Activated naive CD4-positive, alpha-beta T cell treated with Interleukin-2 at 50 U/mL for 16 hours (primary cell): ENCODE results near the gene TAGAP.
A peak's percentile ranks its signal among the peaks of the same experiment; 100 is the strongest.

Source experiments
- DNase-seq: peaks from one replicate; pipeline ENCODE4 v3.0.0-alpha.2; 2020

Gene TAGAP

GRCh38 chr6:159068904-159069578 lies 24.2 kb upstream of the TAGAP start:
- DNase-seq = no peak

- no peak for DNase-seq
Measured at GRCh38 chr6:159067334-159067733, 22.5 kb upstream of the TAGAP start.

- no peak for DNase-seq
Measured at GRCh38 chr6:159066483-159066882, 21.7 kb upstream of the TAGAP start.

- DNase-seq = no peak
Measured at GRCh38 chr6:159065759-159066329, 21.1 kb upstream of the TAGAP start.

- no peak for DNase-seq
Measured at GRCh38 chr6:159065091-159065490, 20.3 kb upstream of the TAGAP start.

GRCh38 chr6:159064477-159064876 lies 19.7 kb upstream of the TAGAP start:
- no peak for DNase-seq

- DNase-seq = no peak
Measured at GRCh38 chr6:159063549-159063948, 18.8 kb upstream of the TAGAP start.

- no peak for DNase-seq
Measured at GRCh38 chr6:159062976-159063375, 18.2 kb upstream of the TAGAP start.

GRCh38 chr6:159062564-159062945 lies 17.8 kb upstream of the TAGAP start:
- DNase-seq = peak; percentile 56

- no peak for DNase-seq
Measured at GRCh38 chr6:159061805-159062563, 17.2 kb upstream of the TAGAP start.

- no peak for DNase-seq
Measured at GRCh38 chr6:159061146-159061545, 16.4 kb upstream of the TAGAP start.

- DNase-seq = no peak
Measured at GRCh38 chr6:159059885-159060506, 15.2 kb upstream of the TAGAP start.

GRCh38 chr6:159059141-159059540 lies 14.3 kb upstream of the TAGAP start:
- peak; percentile 29 for DNase-seq

GRCh38 chr6:159056899-159057298 lies 12.1 kb upstream of the TAGAP start:
- DNase-seq = no peak

- no peak for DNase-seq
Measured at GRCh38 chr6:159056432-159056831, 11.6 kb upstream of the TAGAP start.

GRCh38 chr6:159056003-159056402 lies 11.2 kb upstream of the TAGAP start:
- DNase-seq = no peak

GRCh38 chr6:159053781-159054398 lies 9.1 kb upstream of the TAGAP start:
- DNase-seq = no peak

- no peak for DNase-seq
Measured at GRCh38 chr6:159052720-159053119, 7.9 kb upstream of the TAGAP start.

GRCh38 chr6:159047891-159048685 lies 3.3 kb upstream of the TAGAP start:
- no peak for DNase-seq

- no peak for DNase-seq
Measured at GRCh38 chr6:159045801-159046200, 1.0 kb upstream of the TAGAP start.

GRCh38 chr6:159043947-159044346 lies 844 bp downstream of the TAGAP start:
- peak; percentile 39 for DNase-seq

GRCh38 chr6:159043251-159043650 lies 1.5 kb downstream of the TAGAP start:
- no peak for DNase-seq

GRCh38 chr6:159042826-159043181 lies 2.0 kb downstream of the TAGAP start:
- no peak for DNase-seq
